Stimulated activated CD8-positive, alpha-beta memory T cell treated with anti-CD3 and anti-CD28 coated beads, Interleukin-7, amount 100 ng/mL, for 1 hour (primary cell): ENCODE results near the gene FKBP7.
"Not testable (repeated sequence)": the region's sequence is repeated elsewhere in the genome, so short reads cannot be mapped to it uniquely, and the experiment has no call there.

ENCODE experiments used
- DNase-seq, 2 donors: peaks; one replicate each; pipeline ENCODE4 v3.0.0-alpha.2; 2020; ENCODE audit warnings: low read depth in 2 of 2

The FKBP7 gene

GRCh38 chr2:178449700-178450523 is 28.5 kb downstream of the FKBP7 start:
- DNase-seq: no peak

- no peak for DNase-seq
These were observed 29.3 kb downstream of the FKBP7 start for GRCh38 chr2:178448968-178449661.

- DNase-seq: no peak
These were observed 37.0 kb downstream of the FKBP7 start for GRCh38 chr2:178441426-178441825.

GRCh38 chr2:178436662-178437061 is 41.7 kb downstream of the FKBP7 start:
- no peak for DNase-seq

- no peak for DNase-seq
These were observed 49.1 kb downstream of the FKBP7 start for GRCh38 chr2:178429336-178429735.

GRCh38 chr2:178428396-178428806 is 50.0 kb downstream of the FKBP7 start:
- DNase-seq: no peak

GRCh38 chr2:178427458-178427857 is 50.9 kb downstream of the FKBP7 start:
- DNase-seq: no peak

GRCh38 chr2:178426388-178426787 is 52.0 kb downstream of the FKBP7 start:
- no peak for DNase-seq

- no peak for DNase-seq
These were observed 53.1 kb downstream of the FKBP7 start for GRCh38 chr2:178425255-178425827.

GRCh38 chr2:178423746-178424145 is 54.7 kb downstream of the FKBP7 start:
- not testable (repeated sequence) for DNase-seq

GRCh38 chr2:178422097-178422496 is 56.3 kb downstream of the FKBP7 start:
- DNase-seq: no peak

- no peak for DNase-seq
These were observed 57.9 kb downstream of the FKBP7 start for GRCh38 chr2:178420463-178420999.

GRCh38 chr2:178419123-178419522 is 59.3 kb downstream of the FKBP7 start:
- no peak for DNase-seq

GRCh38 chr2:178418426-178418825 is 60.0 kb downstream of the FKBP7 start:
- DNase-seq: no peak

GRCh38 chr2:178417916-178418315 is 60.5 kb downstream of the FKBP7 start:
- no peak for DNase-seq

- DNase-seq: no peak
These were observed 62.4 kb downstream of the FKBP7 start for GRCh38 chr2:178415979-178416378.

- peak; percentile 49 to 53 for DNase-seq
These were observed 63.8 kb downstream of the FKBP7 start for GRCh38 chr2:178414266-178415247.
